Thoracic aorta (tissue), 2 donors: Measurements from ENCODE around the gene DNAL1. TPM values are rescaled to one million over a fixed set of nuclear protein-coding genes. Genes with fewer than 3 reads are reported as not detected.

ENCODE experiments used
- ATAC-seq: fragments of 150-250 bp; one replicate; pipeline ENCODE4 v1.8.0; 2017; ENCODE audit warnings: low read depth; ENCODE audit not compliant: insufficient number of reproducible peaks, low FRiP score
- DNase-seq: peaks from one replicate; pipeline ENCODE4 v3.0.0-alpha.2; 2020; ENCODE audit warnings: low spot score
- H3K27ac ChIP-seq, 2 donors: fragments of 200-600 bp; sonication (generic); 1 replicate in 1 of 2; 2 replicates in 1 of 2; pipeline ENCODE4 v1.5.1; 2016; ENCODE audit warnings: mild to moderate bottlenecking in 2 of 2, moderate library complexity in 2 of 2
- H3K27me3 ChIP-seq: fragments of 200-600 bp; sonication (generic); replicated peaks from 2 replicates; pipeline ENCODE4 v1.6.0; 2016; ENCODE audit warnings: mild to moderate bottlenecking; ENCODE audit not compliant: insufficient read depth
- H3K36me3 ChIP-seq: fragments of 200-600 bp; sonication (generic); one replicate; pipeline ENCODE4 v1.5.1; 2016
- H3K4me1 ChIP-seq, 2 donors: fragments of 200-600 bp; sonication (generic); 1 replicate in 1 of 2; 2 replicates in 1 of 2; pipeline versions ENCODE4 v1.5.1 to v1.6.0; 2016; ENCODE audit warnings: low read depth in 2 of 2, mild to moderate bottlenecking in 1 of 2; ENCODE audit not compliant: control insufficient read depth in 1 of 2
- H3K4me3 ChIP-seq: fragments of 200-600 bp; sonication (generic); 2 replicates; pipeline ENCODE4 v1.5.1; 2016; ENCODE audit warnings: mild to moderate bottlenecking
- H3K9me3 ChIP-seq: fragments of 200-600 bp; sonication (generic); 2 replicates; pipeline ENCODE4 v1.5.1; 2016
- total RNA-seq, 2 donors: library from RNA; depleted of rRNA; stranded (reverse); fragments of >200 nt; gene quantifications; one replicate each; pipeline versions ENCODE4 v1.1.0 to v1.2.3, GENCODE V29; 2016
- TF ChIP-seq, protein P1 (sequence below): fragments of 200-600 bp; sonication (generic); IDR thresholded peaks from one replicate; pipeline ENCODE4 v1.5.1; 2019; ENCODE audit warnings: antibody characterized with exemption

The DNAL1 gene
- total RNA-seq, 2 donors from 2014 or later: 13.0 to 20.7 TPM

DNA sequence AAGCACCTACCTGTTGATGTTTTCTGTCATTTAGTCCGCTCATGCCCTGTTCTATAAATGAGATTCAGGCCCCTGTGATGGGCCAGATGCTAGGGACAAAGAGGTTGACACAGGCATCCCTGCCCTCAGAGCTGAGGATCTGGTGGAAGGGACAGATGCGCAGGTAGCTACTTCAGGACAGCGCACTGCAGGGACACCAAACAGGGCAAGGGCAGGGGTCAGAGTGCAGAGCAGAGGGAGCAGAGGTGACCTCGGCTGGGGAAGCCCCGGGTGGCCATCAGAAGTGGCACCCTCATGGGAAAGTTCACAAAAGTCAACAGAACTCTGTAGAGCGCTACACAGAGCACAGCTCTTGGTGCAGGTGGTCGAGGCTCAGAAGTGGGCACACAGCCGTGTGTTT, 75.0 kb downstream of the DNAL1 start:
- no peak for ATAC-seq
- no peak overlapping the region for H3K27ac ChIP-seq
- DNase-seq: no peak
- H3K4me3 ChIP-seq: no peak overlapping the region
- no peaks in the 10 kb centered on the region for H3K27me3 ChIP-seq
- peaks cover 19 to 36% of the 10 kb centered on the region in 2 donors for H3K4me1 ChIP-seq
- TF ChIP-seq, protein P1, sequence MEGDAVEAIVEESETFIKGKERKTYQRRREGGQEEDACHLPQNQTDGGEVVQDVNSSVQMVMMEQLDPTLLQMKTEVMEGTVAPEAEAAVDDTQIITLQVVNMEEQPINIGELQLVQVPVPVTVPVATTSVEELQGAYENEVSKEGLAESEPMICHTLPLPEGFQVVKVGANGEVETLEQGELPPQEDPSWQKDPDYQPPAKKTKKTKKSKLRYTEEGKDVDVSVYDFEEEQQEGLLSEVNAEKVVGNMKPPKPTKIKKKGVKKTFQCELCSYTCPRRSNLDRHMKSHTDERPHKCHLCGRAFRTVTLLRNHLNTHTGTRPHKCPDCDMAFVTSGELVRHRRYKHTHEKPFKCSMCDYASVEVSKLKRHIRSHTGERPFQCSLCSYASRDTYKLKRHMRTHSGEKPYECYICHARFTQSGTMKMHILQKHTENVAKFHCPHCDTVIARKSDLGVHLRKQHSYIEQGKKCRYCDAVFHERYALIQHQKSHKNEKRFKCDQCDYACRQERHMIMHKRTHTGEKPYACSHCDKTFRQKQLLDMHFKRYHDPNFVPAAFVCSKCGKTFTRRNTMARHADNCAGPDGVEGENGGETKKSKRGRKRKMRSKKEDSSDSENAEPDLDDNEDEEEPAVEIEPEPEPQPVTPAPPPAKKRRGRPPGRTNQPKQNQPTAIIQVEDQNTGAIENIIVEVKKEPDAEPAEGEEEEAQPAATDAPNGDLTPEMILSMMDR: no peak
- peaks cover 57% of the 10 kb centered on the region for H3K36me3 ChIP-seq
- no peaks in the 10 kb centered on the region for H3K9me3 ChIP-seq

DNA sequence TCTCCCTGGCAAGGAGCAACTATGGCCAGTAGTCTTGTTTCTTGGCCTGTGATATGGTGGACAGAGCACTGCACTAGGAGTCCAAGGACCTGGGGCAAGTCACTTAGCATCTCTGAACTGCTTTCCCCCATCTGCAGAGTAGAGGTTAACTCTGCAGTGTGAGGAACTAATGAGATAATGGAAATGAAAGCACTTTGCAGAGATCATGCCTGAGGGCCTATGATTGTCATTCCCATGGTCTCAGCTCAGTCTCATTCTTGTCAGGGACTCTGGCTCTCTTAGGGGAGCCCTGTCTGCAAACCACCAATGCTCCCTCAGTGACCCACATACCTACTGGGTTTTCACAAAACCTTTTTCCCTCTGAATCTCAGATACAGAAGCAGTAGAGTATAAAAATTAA, 75.8 kb downstream of the DNAL1 start:
- TF ChIP-seq, protein P1: no peak
- Histone ChIP-seq H3K36me3 (peaks cover 60% of the 10 kb centered on the region), H3K4me3 (no peak overlapping the region), H3K27ac (no peak overlapping the region), H3K27me3 (no peaks in the 10 kb centered on the region), H3K4me1 (peaks cover 22 to 42% of the 10 kb centered on the region in 2 donors), H3K9me3 (no peaks in the 10 kb centered on the region)
- ATAC-seq (no peak), DNase-seq (no peak)

DNA sequence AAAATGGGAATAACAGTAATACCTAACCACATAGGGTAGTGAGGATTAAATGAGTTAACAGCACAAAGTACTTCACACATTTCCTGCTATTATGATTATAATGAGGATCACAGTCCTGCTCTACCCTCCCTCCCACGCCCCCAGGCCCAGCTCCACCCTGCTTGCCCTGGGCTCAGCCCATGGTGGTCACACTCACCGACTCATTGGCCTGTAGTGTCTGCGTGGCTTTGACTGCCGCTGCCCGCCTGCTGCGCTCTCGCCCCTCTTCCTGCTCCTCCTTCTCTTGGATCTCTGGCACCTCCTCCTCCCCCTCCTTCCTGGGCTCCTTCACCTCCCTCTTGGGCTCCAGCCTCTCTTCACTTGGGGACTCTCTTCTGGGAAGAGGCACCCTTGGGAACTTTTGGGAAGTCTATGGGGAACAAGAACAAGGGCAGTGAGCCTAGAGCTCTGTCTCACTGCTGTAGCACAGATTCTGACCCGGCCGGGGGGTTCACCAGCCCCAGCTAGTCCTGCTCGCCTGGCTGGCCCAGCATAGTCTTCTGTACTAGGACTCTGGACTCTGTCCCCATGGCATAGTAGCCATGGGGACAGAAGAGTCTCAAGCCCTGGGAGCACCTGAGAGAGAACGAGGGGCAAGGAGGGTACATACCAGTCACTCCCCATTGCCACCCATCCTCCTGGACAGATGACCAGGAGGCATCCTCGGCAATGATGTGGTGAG, 76.5 kb downstream of the DNAL1 start:
- Histone ChIP-seq H3K36me3 (peaks cover 66% of the 10 kb centered on the region), H3K27ac (peak overlapping the region in 1 of 2 donors; percentile 49), H3K4me3 (no peak overlapping the region), H3K4me1 (peaks cover 27 to 48% of the 10 kb centered on the region in 2 donors), H3K27me3 (no peaks in the 10 kb centered on the region), H3K9me3 (no peaks in the 10 kb centered on the region)
- no peak for ATAC-seq
- DNase-seq: no peak
- TF ChIP-seq, protein P1: no peak

DNA sequence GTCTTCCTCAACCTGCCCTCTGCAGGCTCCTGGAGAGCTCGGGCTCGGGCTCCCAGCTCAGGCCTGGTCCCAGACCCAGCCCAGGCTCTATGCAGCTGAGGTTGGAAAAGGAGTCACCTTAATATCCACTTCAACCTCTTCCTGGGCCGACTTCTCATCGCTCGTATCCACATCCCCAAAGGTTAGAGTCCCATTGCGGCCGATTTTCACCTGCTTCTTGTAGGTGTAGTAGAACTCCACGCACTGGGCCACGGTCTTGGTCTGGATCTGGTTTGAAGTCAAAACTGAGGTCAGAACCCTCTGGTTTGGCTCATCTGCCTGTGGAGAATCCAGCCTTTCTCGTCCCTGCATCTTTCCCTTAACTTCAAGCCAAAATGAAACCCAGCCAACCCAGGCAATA, 77.8 kb downstream of the DNAL1 start:
- peak overlapping the region; percentile 79 to 86 for H3K27ac ChIP-seq
- TF ChIP-seq, protein P1: no peak
- peaks cover 73% of the 10 kb centered on the region for H3K36me3 ChIP-seq
- no peaks in the 10 kb centered on the region for H3K27me3 ChIP-seq
- DNase-seq (no peak), ATAC-seq (no peak)
- H3K4me1 ChIP-seq: peaks cover 30 to 47% of the 10 kb centered on the region in 2 donors
- H3K9me3 ChIP-seq: no peaks in the 10 kb centered on the region
- H3K4me3 ChIP-seq: no peak overlapping the region

DNA sequence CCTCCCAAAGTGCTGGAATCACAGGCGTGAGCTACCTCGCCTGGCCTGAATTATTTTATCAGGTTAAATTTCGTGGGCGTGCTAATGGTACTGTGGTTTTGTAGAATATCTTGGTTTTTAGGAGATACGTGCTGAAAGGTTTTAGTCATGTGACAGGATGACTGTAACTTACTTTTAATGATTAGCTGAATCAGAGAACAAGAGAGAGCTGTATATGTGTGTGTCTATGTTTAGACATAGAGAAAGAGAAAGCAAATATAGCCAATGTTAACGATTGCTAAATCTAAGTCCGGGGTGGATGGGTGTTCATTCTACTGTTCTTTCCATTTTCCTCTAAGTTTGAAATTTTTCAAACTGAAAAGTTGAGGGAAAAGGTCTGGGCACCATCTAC, 78.6 kb downstream of the DNAL1 start:
- TF ChIP-seq, protein P1: no peak
- no peaks in the 10 kb centered on the region for H3K9me3 ChIP-seq
- peaks cover 26 to 42% of the 10 kb centered on the region in 2 donors for H3K4me1 ChIP-seq
- ATAC-seq (no peak), DNase-seq (no peak)
- H3K4me3 ChIP-seq: peak overlapping the region; percentile 50
- H3K27me3 ChIP-seq: no peaks in the 10 kb centered on the region
- peaks cover 66% of the 10 kb centered on the region for H3K36me3 ChIP-seq
- H3K27ac ChIP-seq: peak overlapping the region; percentile 79 to 86
